ENCODE data around the gene GARRE1.

DNA sequence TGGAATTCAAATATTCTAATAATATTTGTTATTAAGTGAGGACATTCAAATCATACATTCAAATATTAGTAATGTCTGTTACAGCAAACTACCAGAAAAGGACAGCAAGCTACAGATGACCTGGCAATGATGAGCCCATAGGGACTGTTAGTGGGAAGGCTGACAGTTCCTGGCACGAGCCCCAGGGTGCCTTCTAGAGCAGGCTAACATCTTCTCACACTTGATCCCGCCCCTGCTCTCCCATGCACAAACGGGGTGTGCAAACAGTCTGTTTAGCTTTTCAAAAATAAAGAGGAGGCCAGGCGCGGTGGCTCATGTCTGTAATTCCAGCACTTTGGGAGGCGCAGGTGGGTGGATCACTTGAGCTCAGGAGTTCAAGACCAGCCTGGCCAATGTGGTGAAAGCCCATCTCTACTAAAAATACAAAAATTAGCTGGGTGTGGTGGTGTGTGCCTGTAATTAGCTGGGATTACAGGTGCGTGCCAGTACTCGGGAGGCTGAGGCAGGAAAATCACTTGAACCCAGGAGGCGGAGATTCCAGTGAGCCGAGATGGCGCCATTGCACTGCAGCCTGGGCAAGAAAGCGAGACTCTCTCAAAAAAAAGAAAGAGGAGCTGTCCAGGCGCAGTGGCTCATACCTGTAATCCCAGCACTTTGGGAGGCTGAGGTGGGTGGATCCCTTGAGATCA, 9.6 kb upstream of the GARRE1 start:
- TF ChIP-seq TAF1 (IDR thresholded peaks at IDR 0.05; ENCODE audit: low read depth, low read length) (no peak), POLR2AphosphoS5 (IDR thresholded peaks at IDR 0.05; ENCODE audit: low read depth, low read length) (no peak), POLR2A (IDR thresholded peaks at IDR 0.05; ENCODE audit: low read depth, low read length) (no peak), POU2F2 (IDR thresholded peaks at IDR 0.05; ENCODE audit: low read depth, low read length) (no peak)

Data from GM12891 (cell line).